ENCODE data around the gene C3orf20.

Gene C3orf20

DNA sequence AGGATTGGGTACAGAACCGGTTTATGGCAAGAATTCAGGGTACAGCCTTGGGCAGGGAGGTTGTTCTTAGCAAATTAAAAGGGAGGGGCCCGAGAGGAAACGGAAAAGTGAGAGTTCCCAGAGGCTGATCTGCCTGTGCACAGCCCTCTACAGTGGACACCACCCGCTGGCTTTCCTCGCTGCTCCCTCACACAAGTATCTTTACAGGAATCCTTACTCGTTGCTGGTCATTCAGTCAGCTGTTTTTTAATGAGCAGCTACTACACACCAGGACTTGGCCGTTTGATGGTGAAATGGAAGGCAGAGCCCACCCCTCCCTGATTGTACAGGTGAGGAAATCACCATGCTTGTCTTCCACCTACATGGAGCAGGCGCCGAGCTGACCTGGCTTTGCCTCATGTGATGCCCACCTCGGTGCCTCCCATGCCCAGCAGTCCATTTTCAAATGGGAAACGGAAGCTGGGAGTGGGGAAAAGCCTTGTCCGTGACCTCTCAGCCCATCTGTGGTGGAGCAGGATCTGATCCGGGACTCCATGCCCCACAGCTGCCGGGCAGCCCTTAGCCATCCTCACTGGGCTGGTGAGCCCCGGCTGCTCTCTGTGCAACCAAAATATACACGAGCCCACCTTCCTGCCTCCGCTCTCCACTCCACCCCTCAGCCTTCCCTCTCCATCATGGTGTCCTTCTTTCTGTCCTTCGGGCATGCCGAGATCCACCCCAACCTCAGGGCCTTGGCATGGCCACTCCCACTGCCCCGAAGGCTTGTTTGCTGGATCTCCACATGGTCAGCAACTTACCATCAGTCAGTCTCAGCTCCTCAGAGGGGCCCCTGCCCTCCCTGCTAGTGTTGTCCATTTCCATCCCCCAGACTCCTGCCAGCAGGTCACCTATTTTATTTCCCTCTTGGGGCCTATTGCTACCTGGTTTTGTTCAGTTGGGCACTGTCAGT, 110.5 kb downstream of the C3orf20 start:
- no peak for ATAC-seq
- TF ChIP-seq PPARA (CRISPR knock-in tag; IDR thresholded peaks at IDR 0.05; ENCODE audit: borderline replicate concordance) (no peak), OSR1 (CRISPR knock-in tag; IDR thresholded peaks at IDR 0.05) (no peak)
- TF ChIP-seq, protein P1, sequence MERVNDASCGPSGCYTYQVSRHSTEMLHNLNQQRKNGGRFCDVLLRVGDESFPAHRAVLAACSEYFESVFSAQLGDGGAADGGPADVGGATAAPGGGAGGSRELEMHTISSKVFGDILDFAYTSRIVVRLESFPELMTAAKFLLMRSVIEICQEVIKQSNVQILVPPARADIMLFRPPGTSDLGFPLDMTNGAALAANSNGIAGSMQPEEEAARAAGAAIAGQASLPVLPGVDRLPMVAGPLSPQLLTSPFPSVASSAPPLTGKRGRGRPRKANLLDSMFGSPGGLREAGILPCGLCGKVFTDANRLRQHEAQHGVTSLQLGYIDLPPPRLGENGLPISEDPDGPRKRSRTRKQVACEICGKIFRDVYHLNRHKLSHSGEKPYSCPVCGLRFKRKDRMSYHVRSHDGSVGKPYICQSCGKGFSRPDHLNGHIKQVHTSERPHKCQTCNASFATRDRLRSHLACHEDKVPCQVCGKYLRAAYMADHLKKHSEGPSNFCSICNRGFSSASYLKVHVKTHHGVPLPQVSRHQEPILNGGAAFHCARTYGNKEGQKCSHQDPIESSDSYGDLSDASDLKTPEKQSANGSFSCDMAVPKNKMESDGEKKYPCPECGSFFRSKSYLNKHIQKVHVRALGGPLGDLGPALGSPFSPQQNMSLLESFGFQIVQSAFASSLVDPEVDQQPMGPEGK (CRISPR knock-in tag; IDR thresholded peaks at IDR 0.05; ENCODE audit: borderline replicate concordance): no peak

DNA sequence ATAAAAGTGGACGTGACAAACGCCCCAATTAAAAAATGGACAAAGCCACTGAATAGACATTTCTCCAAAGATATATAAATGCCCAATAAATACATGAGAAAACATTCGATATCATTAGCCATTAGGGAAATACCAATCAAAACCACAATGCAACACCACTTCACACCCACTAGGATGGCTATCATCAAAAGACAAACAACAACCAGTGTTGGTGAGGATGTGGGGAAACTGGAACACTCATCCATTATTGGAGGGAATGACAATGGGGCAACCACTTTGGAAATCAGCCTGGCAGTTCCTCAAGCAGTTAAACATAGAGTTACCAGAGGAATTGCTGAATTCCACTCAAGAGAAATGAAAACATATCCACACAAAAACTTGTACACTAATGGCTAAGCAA, 111.4 kb downstream of the C3orf20 start:
- ATAC-seq: no peak
- TF ChIP-seq, protein P1 (CRISPR knock-in tag; IDR thresholded peaks at IDR 0.05; ENCODE audit: borderline replicate concordance): no peak
- no peak for TF ChIP-seq PPARA (CRISPR knock-in tag; IDR thresholded peaks at IDR 0.05; ENCODE audit: borderline replicate concordance)
- no peak for TF ChIP-seq ISL1 (CRISPR knock-in tag; IDR thresholded peaks at IDR 0.05)

DNA sequence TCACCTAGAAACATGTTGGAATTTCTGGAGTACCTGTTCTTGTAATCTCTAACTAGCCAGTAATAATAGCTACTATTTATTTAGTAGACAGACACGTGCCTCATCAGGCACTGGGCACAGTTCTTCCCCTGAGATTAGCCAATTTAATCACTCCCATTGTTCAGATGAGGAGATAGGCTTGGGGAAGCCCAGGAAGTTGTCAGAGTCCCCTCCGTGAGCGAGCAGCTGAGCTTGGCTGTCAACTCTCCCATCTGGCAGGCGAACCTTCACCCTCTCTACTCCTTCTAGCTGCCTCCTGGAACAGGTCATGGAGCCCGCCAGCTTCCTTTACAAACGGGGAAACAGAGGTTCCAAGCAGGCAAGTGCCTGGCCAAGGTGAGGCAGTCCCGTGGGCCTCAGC, 112.7 kb downstream of the C3orf20 start:
- no peak for TF ChIP-seq ESRRG (CRISPR knock-in tag; IDR thresholded peaks at IDR 0.05)
- TF ChIP-seq PPARA (CRISPR knock-in tag; IDR thresholded peaks at IDR 0.05; ENCODE audit: borderline replicate concordance): no peak
- TF ChIP-seq, protein P2, sequence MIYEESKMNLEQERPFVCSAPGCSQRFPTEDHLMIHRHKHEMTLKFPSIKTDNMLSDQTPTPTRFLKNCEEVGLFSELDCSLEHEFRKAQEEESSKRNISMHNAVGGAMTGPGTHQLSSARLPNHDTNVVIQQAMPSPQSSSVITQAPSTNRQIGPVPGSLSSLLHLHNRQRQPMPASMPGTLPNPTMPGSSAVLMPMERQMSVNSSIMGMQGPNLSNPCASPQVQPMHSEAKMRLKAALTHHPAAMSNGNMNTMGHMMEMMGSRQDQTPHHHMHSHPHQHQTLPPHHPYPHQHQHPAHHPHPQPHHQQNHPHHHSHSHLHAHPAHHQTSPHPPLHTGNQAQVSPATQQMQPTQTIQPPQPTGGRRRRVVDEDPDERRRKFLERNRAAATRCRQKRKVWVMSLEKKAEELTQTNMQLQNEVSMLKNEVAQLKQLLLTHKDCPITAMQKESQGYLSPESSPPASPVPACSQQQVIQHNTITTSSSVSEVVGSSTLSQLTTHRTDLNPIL (CRISPR knock-in tag; IDR thresholded peaks at IDR 0.05; ENCODE audit: low read depth): no peak
- TF ChIP-seq, protein P3, sequence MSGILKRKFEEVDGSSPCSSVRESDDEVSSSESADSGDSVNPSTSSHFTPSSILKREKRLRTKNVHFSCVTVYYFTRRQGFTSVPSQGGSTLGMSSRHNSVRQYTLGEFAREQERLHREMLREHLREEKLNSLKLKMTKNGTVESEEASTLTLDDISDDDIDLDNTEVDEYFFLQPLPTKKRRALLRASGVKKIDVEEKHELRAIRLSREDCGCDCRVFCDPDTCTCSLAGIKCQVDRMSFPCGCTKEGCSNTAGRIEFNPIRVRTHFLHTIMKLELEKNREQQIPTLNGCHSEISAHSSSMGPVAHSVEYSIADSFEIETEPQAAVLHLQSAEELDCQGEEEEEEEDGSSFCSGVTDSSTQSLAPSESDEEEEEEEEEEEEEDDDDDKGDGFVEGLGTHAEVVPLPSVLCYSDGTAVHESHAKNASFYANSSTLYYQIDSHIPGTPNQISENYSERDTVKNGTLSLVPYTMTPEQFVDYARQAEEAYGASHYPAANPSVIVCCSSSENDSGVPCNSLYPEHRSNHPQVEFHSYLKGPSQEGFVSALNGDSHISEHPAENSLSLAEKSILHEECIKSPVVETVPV (CRISPR knock-in tag; IDR thresholded peaks at IDR 0.05): no peak
- no peak for TF ChIP-seq CSDC2 (CRISPR knock-in tag; IDR thresholded peaks at IDR 0.05)
- TF ChIP-seq, protein P4, sequence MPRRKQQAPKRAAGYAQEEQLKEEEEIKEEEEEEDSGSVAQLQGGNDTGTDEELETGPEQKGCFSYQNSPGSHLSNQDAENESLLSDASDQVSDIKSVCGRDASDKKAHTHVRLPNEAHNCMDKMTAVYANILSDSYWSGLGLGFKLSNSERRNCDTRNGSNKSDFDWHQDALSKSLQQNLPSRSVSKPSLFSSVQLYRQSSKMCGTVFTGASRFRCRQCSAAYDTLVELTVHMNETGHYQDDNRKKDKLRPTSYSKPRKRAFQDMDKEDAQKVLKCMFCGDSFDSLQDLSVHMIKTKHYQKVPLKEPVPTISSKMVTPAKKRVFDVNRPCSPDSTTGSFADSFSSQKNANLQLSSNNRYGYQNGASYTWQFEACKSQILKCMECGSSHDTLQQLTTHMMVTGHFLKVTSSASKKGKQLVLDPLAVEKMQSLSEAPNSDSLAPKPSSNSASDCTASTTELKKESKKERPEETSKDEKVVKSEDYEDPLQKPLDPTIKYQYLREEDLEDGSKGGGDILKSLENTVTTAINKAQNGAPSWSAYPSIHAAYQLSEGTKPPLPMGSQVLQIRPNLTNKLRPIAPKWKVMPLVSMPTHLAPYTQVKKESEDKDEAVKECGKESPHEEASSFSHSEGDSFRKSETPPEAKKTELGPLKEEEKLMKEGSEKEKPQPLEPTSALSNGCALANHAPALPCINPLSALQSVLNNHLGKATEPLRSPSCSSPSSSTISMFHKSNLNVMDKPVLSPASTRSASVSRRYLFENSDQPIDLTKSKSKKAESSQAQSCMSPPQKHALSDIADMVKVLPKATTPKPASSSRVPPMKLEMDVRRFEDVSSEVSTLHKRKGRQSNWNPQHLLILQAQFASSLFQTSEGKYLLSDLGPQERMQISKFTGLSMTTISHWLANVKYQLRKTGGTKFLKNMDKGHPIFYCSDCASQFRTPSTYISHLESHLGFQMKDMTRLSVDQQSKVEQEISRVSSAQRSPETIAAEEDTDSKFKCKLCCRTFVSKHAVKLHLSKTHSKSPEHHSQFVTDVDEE (CRISPR knock-in tag; IDR thresholded peaks at IDR 0.05): no peak
- TF ChIP-seq, protein P1 (CRISPR knock-in tag; IDR thresholded peaks at IDR 0.05; ENCODE audit: borderline replicate concordance): no peak
- no peak for TF ChIP-seq ISL1 (CRISPR knock-in tag; IDR thresholded peaks at IDR 0.05)
- TF ChIP-seq, protein P5, sequence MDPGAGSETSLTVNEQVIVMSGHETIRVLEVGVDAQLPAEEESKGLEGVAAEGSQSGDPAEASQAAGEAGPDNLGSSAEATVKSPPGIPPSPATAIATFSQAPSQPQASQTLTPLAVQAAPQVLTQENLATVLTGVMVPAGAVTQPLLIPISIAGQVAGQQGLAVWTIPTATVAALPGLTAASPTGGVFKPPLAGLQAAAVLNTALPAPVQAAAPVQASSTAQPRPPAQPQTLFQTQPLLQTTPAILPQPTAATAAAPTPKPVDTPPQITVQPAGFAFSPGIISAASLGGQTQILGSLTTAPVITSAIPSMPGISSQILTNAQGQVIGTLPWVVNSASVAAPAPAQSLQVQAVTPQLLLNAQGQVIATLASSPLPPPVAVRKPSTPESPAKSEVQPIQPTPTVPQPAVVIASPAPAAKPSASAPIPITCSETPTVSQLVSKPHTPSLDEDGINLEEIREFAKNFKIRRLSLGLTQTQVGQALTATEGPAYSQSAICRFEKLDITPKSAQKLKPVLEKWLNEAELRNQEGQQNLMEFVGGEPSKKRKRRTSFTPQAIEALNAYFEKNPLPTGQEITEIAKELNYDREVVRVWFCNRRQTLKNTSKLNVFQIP (CRISPR knock-in tag; IDR thresholded peaks at IDR 0.05; ENCODE audit: borderline replicate concordance, low read depth): no peak
- TF ChIP-seq SNAI2 (CRISPR knock-in tag; IDR thresholded peaks at IDR 0.05): no peak
- TF ChIP-seq ZC3H10 (CRISPR knock-in tag; IDR thresholded peaks at IDR 0.05): no peak
- ATAC-seq: no peak
